HEK293T (cell line): ENCODE results near the gene CTNNBL1.

Experiments used
- CTCF ChIA-PET: fragments of 350-600 bp; formaldehyde crosslinking; extraction: SDS; loops from one replicate; lab custom pipeline; 2021; ENCODE audit warnings: antibody characterized with exemption, inconsistent platforms; lab: Yijun Ruan, JAX
- POLR2A ChIA-PET: fragments of 350-600 bp; formaldehyde crosslinking; extraction: SDS; loops from one replicate; lab custom pipeline; 2020; ENCODE audit warnings: antibody characterized with exemption, inconsistent platforms; lab: Yijun Ruan, JAX
- DNase-seq: peaks from one replicate; pipeline ENCODE4 v3.0.0; 2012; ENCODE audit warnings: mixed read lengths; ENCODE audit errors: extremely low spot score
- ARNT ChIP-seq: fragments of 450-650 bp; IDR thresholded peaks from 2 replicates; pipeline ENCODE4 v1.6.1; 2017; ENCODE audit warnings: mild to moderate bottlenecking
- BHLHE40 ChIP-seq: fragments of 450-650 bp; IDR thresholded peaks from 2 replicates; pipeline ENCODE4 v1.6.1; 2016; ENCODE audit warnings: mild to moderate bottlenecking, moderate library complexity, borderline replicate concordance
- CTBP1 ChIP-seq: fragments of 450-650 bp; IDR thresholded peaks from 2 replicates; pipeline ENCODE4 v1.6.1; 2016; ENCODE audit warnings: borderline replicate concordance
- ELF4 ChIP-seq: fragments of 450-650 bp; IDR thresholded peaks from 2 replicates; pipeline ENCODE4 v1.6.1; 2017; ENCODE audit warnings: antibody characterized with exemption
- FOXA1 ChIP-seq: fragments of 450-650 bp; IDR thresholded peaks from 2 replicates; pipeline ENCODE4 v1.6.1; 2016; ENCODE audit warnings: mild to moderate bottlenecking
- FOXK2 ChIP-seq: fragments of 450-650 bp; IDR thresholded peaks from 2 replicates; pipeline ENCODE4 v1.6.1; 2016; ENCODE audit warnings: mild to moderate bottlenecking
- FOXM1 ChIP-seq: fragments of 450-650 bp; IDR thresholded peaks from 2 replicates; pipeline ENCODE4 v1.6.1; 2017; ENCODE audit warnings: mild to moderate bottlenecking, borderline replicate concordance
- HDGF ChIP-seq: fragments of 450-650 bp; IDR thresholded peaks from 2 replicates; pipeline ENCODE4 v1.6.1; 2017; ENCODE audit warnings: antibody characterized with exemption, borderline replicate concordance
- L3MBTL2 ChIP-seq: fragments of 450-650 bp; conservative IDR thresholded peaks from 2 replicates; pipeline ENCODE4 v1.6.1; 2016; ENCODE audit warnings: mild to moderate bottlenecking
- LEF1 ChIP-seq: fragments of 450-650 bp; IDR thresholded peaks from 2 replicates; pipeline ENCODE4 v1.6.1; 2017; ENCODE audit warnings: mild to moderate bottlenecking, borderline replicate concordance
- NFRKB ChIP-seq: fragments of 450-650 bp; IDR thresholded peaks from 2 replicates; pipeline ENCODE4 v1.6.1; 2016; ENCODE audit warnings: mild to moderate bottlenecking, moderate library complexity
- SP1 ChIP-seq: fragments of 450-650 bp; IDR thresholded peaks from 2 replicates; pipeline ENCODE4 v1.6.1; 2017
- SUZ12 ChIP-seq: fragments of 450-650 bp; IDR thresholded peaks from 2 replicates; pipeline ENCODE4 v1.6.1; 2016; ENCODE audit warnings: mild to moderate bottlenecking
- TARDBP ChIP-seq: fragments of 450-650 bp; IDR thresholded peaks from 2 replicates; pipeline ENCODE4 v1.6.1; 2016
- ZNF384 ChIP-seq: fragments of 450-650 bp; IDR thresholded peaks from 2 replicates; pipeline ENCODE4 v1.6.1; 2016
- TF ChIP-seq, protein P1 (sequence below): fragments of 450-650 bp; IDR thresholded peaks from 2 replicates; pipeline ENCODE4 v1.6.1; 2016

The CTNNBL1 gene

DNA sequence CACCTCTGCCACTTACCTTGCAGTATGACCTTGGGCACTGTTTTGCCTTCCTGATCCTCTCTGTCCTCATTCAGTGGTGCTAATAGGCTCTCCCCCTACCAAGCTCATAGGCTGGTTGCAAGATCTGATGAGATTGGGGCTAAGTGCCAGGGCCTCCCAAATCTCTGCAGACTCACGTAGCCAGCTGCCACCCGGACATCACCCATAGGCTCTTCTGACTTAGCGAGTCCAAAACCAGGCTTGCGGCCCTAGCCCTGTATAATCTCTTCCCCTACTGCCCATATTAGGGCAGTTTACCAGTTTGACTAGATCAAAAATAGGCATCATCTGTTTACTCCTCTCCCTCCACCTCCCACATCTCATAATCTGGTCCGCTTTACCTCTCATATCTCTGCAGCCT is 154.9 kb downstream of the CTNNBL1 start:
- TF ChIP-seq SUZ12 (no peak), FOXK2 (no peak), NFRKB (no peak), ARNT (no peak), TARDBP (no peak), ELF4 (no peak), FOXM1 (no peak), SP1 (no peak), L3MBTL2 (no peak), BHLHE40 (no peak), ZNF384 (no peak), LEF1 (no peak), CTBP1 (no peak), HDGF (no peak), FOXA1 (no peak)
- TF ChIP-seq, protein P1, sequence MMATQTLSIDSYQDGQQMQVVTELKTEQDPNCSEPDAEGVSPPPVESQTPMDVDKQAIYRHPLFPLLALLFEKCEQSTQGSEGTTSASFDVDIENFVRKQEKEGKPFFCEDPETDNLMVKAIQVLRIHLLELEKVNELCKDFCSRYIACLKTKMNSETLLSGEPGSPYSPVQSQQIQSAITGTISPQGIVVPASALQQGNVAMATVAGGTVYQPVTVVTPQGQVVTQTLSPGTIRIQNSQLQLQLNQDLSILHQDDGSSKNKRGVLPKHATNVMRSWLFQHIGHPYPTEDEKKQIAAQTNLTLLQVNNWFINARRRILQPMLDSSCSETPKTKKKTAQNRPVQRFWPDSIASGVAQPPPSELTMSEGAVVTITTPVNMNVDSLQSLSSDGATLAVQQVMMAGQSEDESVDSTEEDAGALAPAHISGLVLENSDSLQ, result no peak
- DNase-seq, result no peak
- POLR2A ChIA-PET, result no interaction called here
- CTCF ChIA-PET, result no interaction called here

DNA sequence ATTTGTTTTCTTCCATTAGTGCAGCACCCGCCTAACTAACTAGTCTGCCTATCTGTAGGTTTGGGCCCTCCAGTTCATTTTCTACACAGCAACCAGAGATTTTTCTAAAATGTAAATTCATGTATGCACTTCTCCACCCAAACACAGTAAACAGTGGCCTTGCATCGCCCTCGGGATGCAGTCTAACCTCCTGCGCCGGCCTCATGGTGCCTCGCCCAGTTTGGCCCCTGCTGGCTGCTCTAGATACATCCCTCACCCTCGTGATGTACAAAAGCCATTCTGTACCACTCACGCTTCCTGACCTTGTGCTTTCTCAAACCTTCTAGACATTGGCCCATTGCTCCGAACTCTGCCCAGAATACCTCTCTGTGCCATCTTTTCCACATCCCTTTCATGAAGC is 155.3 kb downstream of the CTNNBL1 start:
- CTCF ChIA-PET, result no interaction called here
- POLR2A ChIA-PET, result no interaction called here

DNA sequence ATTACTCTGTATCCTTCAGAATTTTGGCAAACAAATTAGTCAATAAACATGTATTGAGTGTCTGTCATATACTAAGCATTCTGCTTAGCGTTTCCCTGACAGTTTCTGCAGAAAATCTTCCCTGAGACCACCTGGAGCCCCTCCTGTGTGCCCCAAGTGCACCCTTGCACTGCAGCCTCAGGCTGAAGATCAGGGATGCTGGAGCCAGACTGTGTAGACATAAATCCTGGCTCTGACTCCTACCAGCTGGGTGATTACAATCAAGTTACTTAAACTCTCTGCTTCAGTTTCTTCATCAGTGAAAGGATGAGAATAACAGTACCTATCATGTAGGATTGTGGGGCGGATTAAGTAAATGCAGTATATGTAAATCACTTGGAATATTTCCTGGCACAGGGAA is 155.7 kb downstream of the CTNNBL1 start:
- ChIA-PET POLR2A (no interaction called here), CTCF (no interaction called here)
- DNase-seq, result no peak
- TF ChIP-seq BHLHE40 (no peak), LEF1 (no peak), ARNT (no peak), NFRKB (no peak), FOXK2 (no peak), CTBP1 (no peak), FOXA1 (no peak), L3MBTL2 (no peak), TARDBP (no peak), ZNF384 (no peak), FOXM1 (no peak), SP1 (no peak), ELF4 (no peak), HDGF (no peak), SUZ12 (no peak)
- TF ChIP-seq, protein P1, result no peak

More for the DNA sequence above, 155.3 kb downstream of the CTNNBL1 start:
- no peak for DNase-seq
- TF ChIP-seq BHLHE40 (no peak), ZNF384 (no peak), FOXM1 (no peak), CTBP1 (no peak), TARDBP (no peak), SUZ12 (no peak), ELF4 (no peak), LEF1 (no peak), FOXA1 (no peak), NFRKB (no peak), SP1 (no peak), ARNT (no peak), HDGF (no peak), FOXK2 (no peak), L3MBTL2 (no peak)
- TF ChIP-seq, protein P1, result no peak

DNA sequence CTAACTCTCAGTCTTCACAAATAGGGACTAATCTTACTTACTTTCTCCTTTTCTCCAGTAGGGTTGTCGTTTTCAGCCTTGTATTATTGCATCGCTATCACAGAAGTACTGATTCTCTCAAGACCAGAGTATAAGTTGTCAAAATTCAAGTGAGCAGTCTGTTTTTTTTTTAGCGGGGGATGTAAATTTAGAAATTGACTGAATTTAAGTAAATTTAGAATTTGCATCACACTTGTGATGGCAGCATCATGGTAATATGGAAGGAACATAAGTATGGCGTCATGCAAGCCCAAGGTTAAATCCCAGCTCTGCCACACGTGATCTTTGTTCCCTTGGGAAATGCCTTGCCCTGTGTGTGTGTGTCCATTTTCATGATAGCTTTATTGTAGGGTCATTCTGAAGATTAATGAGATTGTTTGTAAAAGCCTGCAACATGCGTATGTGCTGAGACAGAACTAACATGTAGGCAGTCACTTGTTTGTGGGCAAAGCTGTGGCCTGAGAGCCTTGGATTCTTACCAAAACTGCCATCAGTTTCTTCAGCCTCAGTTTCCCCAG is 156.3 kb downstream of the CTNNBL1 start:
- ChIA-PET CTCF (no interaction called here), POLR2A (no interaction called here)
- no peak for TF ChIP-seq ARNT
- DNase-seq, result no peak

DNA sequence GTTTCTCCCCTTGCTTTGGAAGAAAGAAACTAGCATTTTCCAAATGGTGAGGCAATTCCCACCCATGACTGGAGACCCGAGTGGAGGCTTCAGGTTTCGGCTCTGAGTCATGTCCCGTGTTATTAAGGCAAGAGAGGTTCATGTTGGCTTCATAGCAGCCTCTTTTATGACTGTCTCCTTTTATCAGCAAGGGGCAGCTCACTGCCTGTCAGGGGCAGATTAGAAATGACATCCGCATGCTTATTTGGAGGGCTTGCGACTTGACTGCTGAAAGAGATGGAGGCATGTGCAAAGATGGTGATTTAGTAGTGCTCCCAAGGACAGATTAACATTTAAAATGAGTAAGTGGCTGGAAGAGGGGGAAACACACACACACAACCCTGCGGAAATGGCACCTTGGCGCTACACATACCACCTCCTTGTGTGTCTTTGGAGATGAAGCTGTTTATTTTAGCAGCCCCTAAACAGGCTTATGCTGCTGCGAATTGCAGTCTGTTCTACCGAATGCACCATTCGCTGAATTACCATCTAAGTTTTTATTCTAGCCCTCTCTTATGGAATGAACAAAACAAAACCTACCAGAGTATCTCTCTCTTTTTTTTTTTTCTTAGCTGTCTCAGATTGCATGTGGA is 157.0 kb downstream of the CTNNBL1 start:
- no peak for TF ChIP-seq ZNF384
- TF ChIP-seq BHLHE40, result no peak
- no peak for DNase-seq
- ChIA-PET CTCF (no interaction called here), POLR2A (no interaction called here)

DNA sequence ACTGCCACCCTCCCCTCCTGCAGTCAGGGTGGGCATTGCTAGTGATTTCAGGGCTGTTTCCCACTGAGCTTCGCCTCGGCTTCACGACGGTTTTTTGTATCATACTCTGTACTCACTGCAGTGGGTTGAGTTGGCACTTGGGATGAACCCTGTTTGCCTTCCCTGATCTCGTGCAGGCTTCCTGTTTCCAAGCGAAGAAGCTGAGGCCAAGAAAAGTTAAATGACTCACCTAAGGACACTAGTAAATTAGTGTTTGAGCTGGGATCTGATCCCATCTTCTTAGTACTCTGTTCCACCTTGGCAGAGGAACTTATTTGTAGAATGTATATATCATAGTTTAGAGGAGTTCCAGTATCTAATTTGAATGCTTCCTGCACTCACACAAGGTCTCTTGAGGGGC is 158.8 kb downstream of the CTNNBL1 start:
- TF ChIP-seq, protein P1, result no peak
- TF ChIP-seq FOXA1 (no peak), NFRKB (no peak), ELF4 (no peak), FOXM1 (no peak), L3MBTL2 (no peak), FOXK2 (no peak), HDGF (no peak), CTBP1 (no peak), ZNF384 (no peak), LEF1 (no peak), ARNT (no peak), TARDBP (no peak), BHLHE40 (no peak), SP1 (no peak), SUZ12 (no peak)
- CTCF ChIA-PET, result no interaction called here
- POLR2A ChIA-PET, result no interaction called here
- DNase-seq, result no peak
